ENCODE measurements around the gene CCL4.
"Not testable (repeated sequence)": the region's sequence is repeated elsewhere in the genome, so short reads cannot be mapped to it uniquely, and the experiment has no call there.

CCL4 gene

GRCh38 chr17:36103401-36103975 is at the start of gene CCL4:
Gene CCL4, plus strand, starts transcription at chr17:36103827. Its CDS starts 79 bp downstream, at chr17:36103906.
- FAIRE-seq; DNase-seq (ENCODE audit: insufficient read length, low spot score): not testable (repeated sequence)

GRCh38 chr17:36055171-36055570 is 48.5 kb upstream of the CCL4 start:
- DNase-seq (ENCODE audit: insufficient read length, low spot score) = no peak
- no peak for TF ChIP-seq CTCF (IDR thresholded peaks at IDR 0.05; ENCODE audit: insufficient read depth, missing control alignments)
- no peak for FAIRE-seq

GRCh38 chr17:36055921-36056520 is 47.6 kb upstream of the CCL4 start:
- TF ChIP-seq CTCF (IDR thresholded peaks at IDR 0.05; ENCODE audit: insufficient read depth, missing control alignments) = no peak
- DNase-seq (ENCODE audit: insufficient read length, low spot score) (no peak), FAIRE-seq (no peak)

GRCh38 chr17:36057911-36058310 is 45.7 kb upstream of the CCL4 start:
- no peak for FAIRE-seq
- no peak for TF ChIP-seq CTCF (IDR thresholded peaks at IDR 0.05; ENCODE audit: insufficient read depth, missing control alignments)
- no peak for DNase-seq (ENCODE audit: insufficient read length, low spot score)

GRCh38 chr17:36059406-36059805 is 44.2 kb upstream of the CCL4 start:
- FAIRE-seq (no peak), DNase-seq (ENCODE audit: insufficient read length, low spot score) (no peak)
- TF ChIP-seq CTCF (IDR thresholded peaks at IDR 0.05; ENCODE audit: insufficient read depth, missing control alignments) = no peak

GRCh38 chr17:36060816-36061215 is 42.8 kb upstream of the CCL4 start:
- DNase-seq (ENCODE audit: insufficient read length, low spot score) (no peak), FAIRE-seq (no peak)
- TF ChIP-seq CTCF (IDR thresholded peaks at IDR 0.05; ENCODE audit: insufficient read depth, missing control alignments) = no peak

- TF ChIP-seq CTCF (IDR thresholded peaks at IDR 0.05; ENCODE audit: insufficient read depth, missing control alignments) = no peak
- DNase-seq (ENCODE audit: insufficient read length, low spot score) = no peak
- FAIRE-seq = no peak
Observed at GRCh38 chr17:36063786-36064541, 39.7 kb upstream of the CCL4 start, which contains the start of gene CCL18. Gene CCL18, plus strand, starts transcription at chr17:36064272. Its CDS starts 71 bp downstream, at chr17:36064343.
